Lower lobe of right lung (tissue), 2 donors: ENCODE measurements around the gene MARF1. TPM values are rescaled to one million over a fixed set of nuclear protein-coding genes. Genes with fewer than 3 reads are reported as not detected.

Experiments
- ATAC-seq, 2 donors: fragments of 200-7000 bp; cut with Tn5 transposase; one replicate each; pipeline ENCODE4 v1.9.1; 2020 to 2022; ENCODE audit warnings: mild to moderate bottlenecking in 2 of 2, moderate library complexity in 2 of 2
- DNase-seq: peaks from one replicate; pipeline ENCODE4 v3.0.0-alpha.2; 2020
- H3K27ac ChIP-seq: fragments of 200-600 bp; one replicate; pipeline ENCODE4 v1.8.0; 2022
- H3K27me3 ChIP-seq: fragments of 200-600 bp; one replicate; pipeline ENCODE4 v1.8.0; 2022; ENCODE audit warnings: low read depth
- H3K36me3 ChIP-seq: fragments of 200-600 bp; one replicate; pipeline ENCODE4 v1.8.0; 2022; ENCODE audit warnings: mild to moderate bottlenecking
- H3K4me1 ChIP-seq: fragments of 200-600 bp; one replicate; pipeline ENCODE4 v1.8.0; 2022
- H3K4me3 ChIP-seq: fragments of 200-600 bp; one replicate; pipeline ENCODE4 v1.8.0; 2022; ENCODE audit warnings: mild to moderate bottlenecking
- H3K9me3 ChIP-seq: fragments of 200-600 bp; one replicate; pipeline ENCODE4 v1.8.0; 2022
- intact Hi-C: fragments of 100-400 bp; cut with DNase I; formaldehyde crosslinking; loops from one replicate; pipeline ENCODE4 v1.11.0; 2022
- total RNA-seq: library from RNA; stranded (reverse); fragmentation: NEBNext Ultra II Directional; extraction: Animal tissue kit (Norgen Biotek cat#: 25700); gene quantifications from one replicate; pipeline ENCODE4 v1.2.1, GENCODE V29; 2021
- TF ChIP-seq, protein P1 (sequence below): fragments of 200-600 bp; IDR thresholded peaks from one replicate; pipeline ENCODE4 v1.8.0; 2022; ENCODE audit warnings: antibody characterized with exemption, mild to moderate bottlenecking
- donor health status: DM: no; HTN: yes; CAD: no; lungs with severe emphysema.

Gene MARF1
- total RNA-seq, 1 donor from 2014 or later = 111 TPM

DNA sequence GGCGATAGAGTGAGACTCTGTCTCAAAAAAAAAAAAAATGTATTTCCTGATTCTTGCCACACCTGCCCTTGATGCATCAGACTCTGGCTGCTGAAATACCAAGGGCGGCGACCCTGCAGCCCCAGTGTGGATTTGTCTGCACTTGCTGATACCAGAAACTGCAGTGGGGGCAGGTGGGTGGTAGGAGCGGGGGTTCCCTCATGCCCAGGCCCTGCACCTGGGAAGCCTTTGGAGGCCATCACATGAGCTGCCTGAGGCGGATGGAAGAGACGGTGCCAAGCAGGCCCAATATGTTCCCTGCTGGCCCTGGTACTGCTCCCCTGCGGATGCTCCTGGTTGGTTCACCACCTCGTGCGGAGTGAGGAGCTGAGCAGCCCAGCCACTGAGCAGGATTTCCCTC is 50.6 kb downstream of the MARF1 start:
- Histone ChIP-seq H3K36me3 (peaks cover 40% of the 10 kb centered on the region), H3K27ac (peak overlapping the region; percentile 18), H3K27me3 (no peaks in the 10 kb centered on the region), H3K4me1 (peaks cover 33% of the 10 kb centered on the region), H3K9me3 (no peaks in the 10 kb centered on the region), H3K4me3 (no peak overlapping the region)
- TF ChIP-seq, protein P1, sequence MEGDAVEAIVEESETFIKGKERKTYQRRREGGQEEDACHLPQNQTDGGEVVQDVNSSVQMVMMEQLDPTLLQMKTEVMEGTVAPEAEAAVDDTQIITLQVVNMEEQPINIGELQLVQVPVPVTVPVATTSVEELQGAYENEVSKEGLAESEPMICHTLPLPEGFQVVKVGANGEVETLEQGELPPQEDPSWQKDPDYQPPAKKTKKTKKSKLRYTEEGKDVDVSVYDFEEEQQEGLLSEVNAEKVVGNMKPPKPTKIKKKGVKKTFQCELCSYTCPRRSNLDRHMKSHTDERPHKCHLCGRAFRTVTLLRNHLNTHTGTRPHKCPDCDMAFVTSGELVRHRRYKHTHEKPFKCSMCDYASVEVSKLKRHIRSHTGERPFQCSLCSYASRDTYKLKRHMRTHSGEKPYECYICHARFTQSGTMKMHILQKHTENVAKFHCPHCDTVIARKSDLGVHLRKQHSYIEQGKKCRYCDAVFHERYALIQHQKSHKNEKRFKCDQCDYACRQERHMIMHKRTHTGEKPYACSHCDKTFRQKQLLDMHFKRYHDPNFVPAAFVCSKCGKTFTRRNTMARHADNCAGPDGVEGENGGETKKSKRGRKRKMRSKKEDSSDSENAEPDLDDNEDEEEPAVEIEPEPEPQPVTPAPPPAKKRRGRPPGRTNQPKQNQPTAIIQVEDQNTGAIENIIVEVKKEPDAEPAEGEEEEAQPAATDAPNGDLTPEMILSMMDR = no peak
- DNase-seq = no peak
- intact Hi-C loops = no loop called here
- ATAC-seq = no peak

DNA sequence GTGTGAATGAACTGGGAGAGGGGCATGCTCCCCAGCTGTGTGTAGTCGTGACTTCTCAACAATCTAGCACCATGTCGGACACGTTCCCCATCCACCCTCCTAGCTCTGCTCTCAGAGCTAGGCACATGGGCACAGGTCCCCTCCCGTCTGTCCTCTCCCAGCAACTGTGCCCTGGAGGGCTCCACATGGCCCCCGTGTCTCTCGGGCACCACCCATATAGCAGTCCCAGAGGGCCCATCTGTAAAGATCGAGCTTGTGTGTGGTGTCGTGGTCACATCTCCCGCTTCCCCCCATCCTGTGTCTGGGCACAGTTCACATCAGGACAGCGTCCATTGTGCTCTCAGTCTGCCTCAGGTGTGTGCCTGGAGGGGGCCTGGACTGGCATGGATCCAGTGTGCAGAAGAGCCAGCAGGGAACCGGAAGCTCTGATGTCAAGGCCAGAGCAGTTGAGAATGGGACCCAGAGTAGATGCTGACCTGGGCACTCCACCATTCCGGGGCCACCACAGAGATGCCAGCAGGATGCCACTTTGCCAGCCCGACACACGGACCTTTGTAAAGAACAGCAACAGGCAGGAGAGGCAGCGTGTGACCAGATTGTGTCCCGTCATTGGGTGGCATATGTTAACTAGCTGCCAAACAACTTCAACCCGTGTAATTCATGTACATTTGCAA is 55.7 kb downstream of the MARF1 start:
- no peak for DNase-seq
- Histone ChIP-seq H3K4me3 (no peak overlapping the region), H3K27ac (no peak overlapping the region), H3K27me3 (no peaks in the 10 kb centered on the region), H3K36me3 (peaks cover 22% of the 10 kb centered on the region), H3K9me3 (peaks cover 10% of the 10 kb centered on the region), H3K4me1 (peaks cover 31% of the 10 kb centered on the region)
- intact Hi-C loops = no loop called here
- TF ChIP-seq, protein P1 = no peak
- no peak for ATAC-seq

DNA sequence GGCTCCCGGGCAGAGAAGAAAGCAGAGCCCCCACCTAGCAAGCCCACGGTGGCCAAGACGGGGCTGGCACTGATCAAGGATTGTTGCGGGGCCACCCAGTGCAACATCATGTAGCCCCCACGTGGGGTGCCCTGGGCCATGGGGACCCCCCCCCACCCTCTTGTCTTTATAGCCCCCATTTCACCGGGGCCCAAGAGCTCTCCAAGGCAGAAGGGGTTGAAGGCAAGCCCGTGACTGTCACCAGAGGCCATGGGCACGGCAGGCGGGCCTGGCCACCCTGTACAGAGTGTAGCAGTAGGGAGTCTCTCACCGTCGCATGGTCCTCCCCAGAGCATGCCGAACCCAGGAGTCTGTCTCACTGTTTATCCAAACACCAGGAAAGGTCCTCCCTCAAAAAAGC is 56.2 kb downstream of the MARF1 start:
- H3K27me3 ChIP-seq = no peaks in the 10 kb centered on the region
- peaks cover 26% of the 10 kb centered on the region for H3K4me1 ChIP-seq
- TF ChIP-seq, protein P1 = no peak
- H3K9me3 ChIP-seq = peaks cover 10% of the 10 kb centered on the region
- no peak for ATAC-seq
- peaks cover 24% of the 10 kb centered on the region for H3K36me3 ChIP-seq
- DNase-seq = no peak
- intact Hi-C loops = no loop called here
- no peak overlapping the region for H3K27ac ChIP-seq
- H3K4me3 ChIP-seq = no peak overlapping the region

DNA sequence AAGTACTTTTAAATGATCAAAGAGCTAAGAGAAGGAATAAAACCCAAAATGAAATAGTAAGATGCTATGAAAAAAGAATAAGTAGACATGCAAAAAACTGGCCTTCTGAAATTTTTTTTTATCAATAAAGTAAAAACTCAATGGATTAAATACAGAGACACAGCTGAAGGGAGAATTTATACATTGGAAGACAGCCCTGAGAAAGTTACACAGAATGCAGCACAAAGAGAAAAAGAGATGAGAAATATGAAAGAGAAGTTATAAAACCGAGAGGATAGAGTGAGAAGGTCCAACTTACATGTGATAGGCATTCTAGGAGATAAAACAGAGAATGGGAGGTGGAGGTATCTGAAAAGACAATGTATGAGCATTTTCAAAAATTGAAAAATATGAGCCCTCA is 57.0 kb downstream of the MARF1 start:
- Histone ChIP-seq H3K9me3 (peaks cover 10% of the 10 kb centered on the region), H3K36me3 (peaks cover 31% of the 10 kb centered on the region), H3K27ac (no peak overlapping the region), H3K4me1 (peaks cover 19% of the 10 kb centered on the region), H3K4me3 (no peak overlapping the region), H3K27me3 (no peaks in the 10 kb centered on the region)
- no peak for ATAC-seq
- TF ChIP-seq, protein P1 = no peak
- DNase-seq = no peak
- intact Hi-C loops = no loop called here

DNA sequence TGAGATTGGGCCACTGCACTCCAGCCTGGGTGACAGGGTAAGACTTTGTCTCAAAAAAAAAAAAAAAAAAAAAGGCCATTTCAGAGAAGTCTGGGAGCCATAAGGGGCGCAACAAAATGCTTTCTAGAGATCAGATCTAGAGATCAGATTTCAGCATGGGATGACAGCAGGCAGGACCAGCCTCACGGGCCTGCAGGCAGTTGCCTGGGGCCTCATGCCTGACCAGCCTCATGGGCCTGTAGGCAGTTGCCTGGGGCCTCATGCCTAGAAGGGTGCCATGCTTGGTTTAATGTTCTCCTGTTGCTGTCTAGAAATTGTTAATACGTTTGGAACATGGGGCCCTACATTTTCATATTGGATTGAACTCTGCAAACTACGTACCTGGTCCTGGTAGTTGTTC is 59.4 kb downstream of the MARF1 start:
- TF ChIP-seq, protein P1 = no peak
- peaks cover 31% of the 10 kb centered on the region for H3K36me3 ChIP-seq
- no peaks in the 10 kb centered on the region for H3K27me3 ChIP-seq
- peaks cover 10% of the 10 kb centered on the region for H3K9me3 ChIP-seq
- ATAC-seq = no peak
- DNase-seq = no peak
- H3K27ac ChIP-seq = no peak overlapping the region
- H3K4me3 ChIP-seq = no peak overlapping the region
- intact Hi-C loops = no loop called here
- H3K4me1 ChIP-seq = peaks cover 3% of the 10 kb centered on the region
